ENCODE data around the gene KCNQ1. TPM values are rescaled to one million over a fixed set of nuclear protein-coding genes. Genes with fewer than 3 reads are reported as not detected.

KCNQ1 gene
- total RNA-seq, 1 donor from 2014 or later, result 7.9 TPM

DNA sequence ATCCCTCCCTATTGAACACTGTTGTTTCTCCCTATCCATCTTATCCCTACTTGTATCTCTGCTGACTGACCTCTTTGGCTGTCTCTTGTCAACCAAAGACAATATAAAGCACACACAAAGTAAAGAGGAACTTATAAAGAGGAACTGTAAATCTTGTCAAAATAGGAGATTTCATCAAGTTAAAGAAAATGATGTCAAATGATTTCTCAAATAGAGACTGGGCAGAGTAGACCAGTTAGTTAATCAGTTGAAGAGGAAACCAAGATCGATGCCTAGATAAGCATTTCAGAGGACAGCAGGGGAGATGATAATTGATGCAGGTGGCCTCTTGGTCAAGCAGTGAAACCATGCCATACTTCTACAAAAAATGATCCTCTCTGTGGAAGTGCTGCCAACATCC is 232.3 kb downstream of the KCNQ1 start:
- no peak for DNase-seq (ENCODE audit: low spot score)

DNA sequence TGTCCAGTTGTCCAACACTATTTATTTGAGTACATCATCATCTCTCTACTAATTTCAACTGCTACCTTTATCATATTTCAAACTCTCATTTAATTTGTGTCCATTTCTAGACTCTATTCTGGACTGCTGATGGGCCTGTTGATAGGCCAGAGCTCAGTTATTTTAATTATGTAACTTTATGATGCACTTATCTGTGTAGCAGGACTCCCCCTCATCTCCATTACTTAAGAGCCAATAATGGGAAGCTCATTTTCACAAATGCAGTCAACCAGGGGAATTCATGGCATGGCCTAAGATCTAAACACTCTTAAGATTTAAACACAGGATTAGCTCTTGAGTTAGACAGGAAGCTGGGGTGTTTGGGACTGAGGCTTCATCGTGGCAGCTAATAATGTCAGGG is 233.6 kb downstream of the KCNQ1 start:
- no peak for DNase-seq (ENCODE audit: low spot score)

DNA sequence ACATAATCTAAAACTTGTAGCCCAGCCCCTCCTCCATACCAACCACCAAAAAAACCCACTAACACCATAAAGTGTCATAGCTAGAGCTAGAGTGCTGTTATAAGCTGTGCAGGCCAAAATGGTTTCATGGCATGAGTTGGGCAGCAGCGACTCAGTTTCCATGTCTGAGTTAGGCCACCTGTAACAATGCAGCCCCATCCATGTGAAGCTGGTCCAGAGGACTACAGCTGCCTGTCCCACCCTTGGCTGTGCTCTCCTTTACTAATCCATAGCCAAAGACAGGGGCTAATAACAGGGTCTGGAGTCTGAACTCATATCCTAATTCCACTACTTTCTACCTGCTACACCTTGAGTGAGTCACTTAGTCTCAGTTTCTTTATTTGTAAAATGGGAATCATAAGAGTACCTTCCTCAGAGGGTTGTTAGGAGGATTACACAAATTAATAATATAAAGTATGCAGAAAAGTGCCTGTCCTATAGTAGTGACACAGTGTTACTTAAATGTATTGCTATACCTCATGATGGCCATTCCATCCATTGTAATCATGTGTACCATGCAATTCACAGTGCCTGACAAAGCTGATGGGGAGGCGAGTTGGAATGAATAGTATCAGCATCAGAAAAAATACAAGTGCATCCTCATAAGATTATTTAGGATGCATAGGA is 234.3 kb downstream of the KCNQ1 start:
- no peak for DNase-seq (ENCODE audit: low spot score)

- no peak for DNase-seq (ENCODE audit: low spot score)
These were observed 236.8 kb downstream of the KCNQ1 start for GRCh38 chr11:2681408-2682145.

DNA sequence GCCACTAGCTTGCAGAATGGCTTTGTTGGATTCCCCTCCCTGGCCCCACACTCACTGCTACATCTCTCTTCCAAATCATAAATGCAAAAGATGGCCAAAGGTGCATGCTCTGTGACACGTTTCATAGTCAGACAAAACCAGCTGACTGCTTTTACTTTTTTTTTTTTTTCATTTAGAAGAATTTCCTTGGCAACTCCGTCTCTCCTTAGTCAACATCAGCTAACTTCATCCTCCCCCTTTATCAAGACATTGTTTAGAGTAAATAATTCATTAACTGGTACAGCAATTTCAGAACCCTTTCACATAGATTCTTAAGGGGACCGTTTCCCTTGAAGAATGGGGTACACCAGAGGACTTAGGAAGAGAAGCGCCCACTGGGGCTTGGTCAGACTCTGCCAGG is 239.0 kb downstream of the KCNQ1 start:
- DNase-seq (ENCODE audit: low spot score), result no peak

- no peak for DNase-seq (ENCODE audit: low spot score)
These were observed 239.8 kb downstream of the KCNQ1 start for GRCh38 chr11:2684581-2684980.

DNA sequence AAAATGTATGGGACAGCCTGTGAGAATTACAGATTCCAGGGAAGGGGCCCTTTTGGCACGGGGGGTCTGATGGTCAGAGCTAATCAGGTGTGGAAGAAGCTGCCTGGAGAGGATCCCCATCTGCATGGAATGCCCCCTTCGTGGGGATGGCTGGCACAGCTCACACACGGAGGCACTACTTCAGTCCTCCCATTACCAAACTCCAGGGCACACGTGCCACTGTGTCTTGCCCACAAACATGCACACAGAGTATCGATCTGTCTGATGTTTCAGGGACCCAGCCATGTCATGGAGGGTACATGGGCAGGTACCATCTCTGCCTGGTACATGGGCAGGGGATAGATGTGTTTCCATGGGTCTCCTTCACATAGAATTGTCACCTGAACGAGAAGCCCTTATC is 240.2 kb downstream of the KCNQ1 start:
- DNase-seq (ENCODE audit: low spot score), result no peak

DNA sequence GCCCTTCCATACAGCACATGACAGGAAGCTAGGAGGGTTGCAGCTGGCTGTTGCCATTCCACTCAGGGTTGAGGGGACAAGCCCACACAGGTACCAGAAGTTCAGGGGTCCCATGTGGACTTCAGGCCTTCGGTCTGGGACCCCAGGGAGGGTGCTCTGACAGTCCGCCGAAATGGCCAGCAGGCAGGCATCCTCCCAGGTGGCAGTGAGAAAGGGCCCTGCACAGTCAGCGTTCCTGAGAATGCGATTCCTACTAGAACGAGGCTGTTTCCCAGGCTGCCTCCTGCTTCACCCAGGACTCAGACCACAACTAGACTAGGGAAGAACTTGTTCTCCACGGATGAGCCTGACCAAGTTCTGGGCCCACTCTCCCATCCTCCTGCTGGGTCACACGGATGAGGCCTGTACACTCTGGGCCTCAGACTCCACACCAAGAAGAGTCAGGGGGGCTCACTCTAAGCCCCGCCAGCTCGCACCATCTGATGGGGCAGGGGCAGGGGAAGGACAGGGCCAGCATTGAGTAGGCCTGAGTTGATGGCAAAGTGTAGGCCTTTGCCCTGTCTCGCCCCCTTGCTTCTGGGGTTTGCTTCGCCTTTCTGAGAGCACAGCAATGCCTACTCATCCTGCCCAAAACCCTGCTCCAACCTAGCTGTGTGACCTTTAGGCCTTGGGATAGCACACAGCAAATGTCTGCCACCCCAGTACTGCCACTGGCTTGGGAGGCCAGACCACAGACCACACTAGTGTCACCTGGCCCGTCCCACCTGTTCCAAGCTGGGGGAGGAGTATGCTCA is 241.0 kb downstream of the KCNQ1 start:
- DNase-seq (ENCODE audit: low spot score), result no peak

DNA sequence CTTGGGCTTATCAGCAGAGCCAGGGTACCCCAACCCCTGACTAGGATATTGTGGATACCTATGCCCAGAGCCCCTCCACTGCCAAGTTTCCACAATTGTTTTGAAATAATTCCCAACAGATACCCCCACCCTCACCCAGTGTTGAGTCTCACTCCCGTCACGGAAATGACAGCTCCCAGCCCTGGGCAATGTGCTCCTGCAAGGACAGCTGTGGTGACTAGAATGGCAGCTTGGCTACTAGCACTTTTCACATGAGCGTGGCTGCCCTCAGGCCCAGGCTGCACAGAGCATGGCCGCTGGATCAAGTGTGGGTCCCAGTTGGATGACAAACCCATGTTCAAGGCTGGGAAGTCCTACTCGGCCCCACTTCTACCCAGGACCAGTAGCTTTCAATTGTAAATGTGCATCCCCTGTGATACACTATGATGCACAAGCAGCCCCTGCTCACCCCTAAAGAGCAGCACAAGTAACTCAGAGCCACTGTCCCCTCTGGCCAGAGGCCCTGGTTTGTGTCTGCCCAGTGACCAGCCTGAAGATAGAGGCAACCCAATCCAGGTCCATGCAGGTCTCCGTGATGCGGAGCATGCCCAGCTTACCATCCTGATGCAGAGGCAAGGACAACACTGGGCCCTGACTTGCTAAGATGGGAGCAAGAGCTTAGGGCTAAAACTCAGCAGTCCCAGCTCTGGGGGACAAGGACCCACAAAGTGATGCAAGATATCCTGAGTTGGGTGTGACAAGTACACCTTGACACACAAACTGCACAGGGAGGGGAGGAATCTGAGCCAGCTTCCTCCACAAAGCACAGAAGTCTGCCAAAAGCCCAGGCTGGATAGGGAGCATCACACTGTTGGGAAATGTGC is 241.8 kb downstream of the KCNQ1 start:
- no peak for DNase-seq (ENCODE audit: low spot score)

- DNase-seq (ENCODE audit: low spot score), result no peak
These were observed 242.4 kb downstream of the KCNQ1 start for GRCh38 chr11:2687223-2687530.

- DNase-seq (ENCODE audit: low spot score), result no peak
These were observed 243.0 kb downstream of the KCNQ1 start for GRCh38 chr11:2687782-2688191.

GRCh38 chr11:2688381-2689231 is 243.8 kb downstream of the KCNQ1 start:
- DNase-seq (ENCODE audit: low spot score), result no peak

DNA sequence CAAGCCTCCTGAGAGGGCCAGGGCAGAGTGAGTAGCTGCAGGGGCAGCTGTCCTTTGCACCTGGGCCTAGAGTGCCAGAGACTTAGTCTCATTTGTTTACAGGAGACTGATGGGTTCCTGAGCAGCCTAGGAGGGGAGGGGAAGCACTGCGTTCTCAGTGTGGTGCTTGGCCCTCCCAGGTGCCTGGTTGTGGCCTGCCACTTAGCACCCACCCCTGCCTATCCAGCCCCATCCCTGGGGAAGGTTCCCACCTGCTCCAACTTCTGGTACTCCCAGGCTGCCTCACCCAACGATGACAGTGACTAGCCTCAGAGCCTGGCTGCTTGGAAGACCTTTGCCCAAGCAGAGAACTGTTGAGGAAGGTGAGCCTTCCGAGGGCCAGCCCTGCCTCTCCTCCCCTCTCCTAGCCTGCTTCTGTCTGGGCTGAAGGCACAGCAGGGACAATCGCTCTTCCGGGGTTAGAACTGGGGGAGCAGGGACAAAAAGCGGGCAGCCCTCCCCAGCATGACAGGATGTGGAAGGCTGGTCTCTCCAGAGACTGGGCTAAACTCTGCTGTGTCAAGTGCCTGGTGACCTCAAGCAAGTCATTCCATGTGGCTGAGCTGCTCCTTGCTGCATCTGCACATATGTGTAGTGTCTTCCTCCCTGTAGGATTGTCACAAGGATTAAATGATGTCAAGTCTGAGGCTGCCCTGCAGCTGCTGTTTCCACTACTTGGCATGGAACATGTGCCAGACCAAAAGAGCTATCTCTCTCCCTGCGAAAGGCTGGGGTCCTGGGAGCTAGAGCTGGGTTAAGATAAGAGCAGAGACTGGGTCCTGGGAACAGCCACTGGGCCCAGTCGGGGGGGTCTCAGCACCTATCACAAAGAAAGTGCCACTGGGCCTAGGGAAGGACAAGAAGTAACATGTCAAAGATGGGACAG is 245.1 kb downstream of the KCNQ1 start:
- no peak for DNase-seq (ENCODE audit: low spot score)

DNA sequence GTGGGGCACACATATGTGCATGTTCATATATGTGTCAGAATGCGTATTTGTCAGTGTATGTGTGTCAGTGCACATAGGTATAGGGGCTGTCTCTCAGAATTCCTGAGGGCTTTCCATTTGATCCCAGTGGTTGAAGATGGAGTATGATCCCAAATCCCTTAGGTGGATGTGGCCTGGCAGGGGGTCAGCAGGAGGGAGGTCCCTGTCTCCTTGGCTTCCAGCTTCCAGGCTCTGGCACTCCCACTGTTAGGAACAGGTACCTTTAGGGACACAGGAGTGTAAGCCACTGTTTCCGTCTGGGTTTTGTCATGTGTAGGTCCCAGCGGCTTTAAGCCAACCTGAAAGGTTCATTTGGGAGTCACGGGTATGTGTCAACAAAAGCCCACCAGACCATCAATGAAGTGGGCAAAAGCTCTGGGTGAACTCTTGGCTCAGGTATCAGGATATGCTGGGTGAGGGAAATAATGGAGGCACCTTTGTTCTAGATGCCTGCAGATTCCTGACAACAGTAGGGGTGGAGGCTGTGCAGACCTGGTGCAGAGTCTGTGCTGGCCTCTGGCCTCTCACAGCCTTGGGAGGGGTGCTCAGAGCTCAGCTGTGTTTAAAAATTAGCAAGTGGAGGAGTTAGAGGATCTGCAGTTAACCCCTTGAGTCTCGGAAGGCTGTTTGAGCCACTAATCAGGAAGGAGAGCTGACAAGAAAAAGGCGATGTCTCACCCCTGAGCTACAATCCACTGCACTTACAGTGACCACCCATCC is 246.0 kb downstream of the KCNQ1 start:
- DNase-seq (ENCODE audit: low spot score), result no peak

DNA sequence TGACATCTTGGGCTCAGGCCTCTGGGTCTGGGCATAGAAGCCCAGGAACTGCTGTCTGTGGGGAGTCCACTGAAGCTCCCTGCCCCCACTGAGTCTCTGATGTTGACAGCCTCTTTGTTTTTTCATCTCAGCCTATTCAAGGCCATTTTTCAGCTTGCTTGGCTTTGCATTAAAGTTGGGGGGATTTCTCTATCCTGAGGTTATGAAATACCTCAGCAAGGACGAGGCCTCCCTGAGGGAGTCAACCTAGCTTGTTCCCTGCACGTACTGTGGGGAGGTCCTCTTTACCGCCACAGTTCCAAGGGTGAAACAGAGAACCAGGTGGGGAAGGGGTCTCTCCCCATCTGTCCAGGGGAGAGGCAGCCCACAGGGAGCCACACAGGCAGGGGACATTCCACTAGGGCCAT is 246.6 kb downstream of the KCNQ1 start:
- no peak for DNase-seq (ENCODE audit: low spot score)

DNA sequence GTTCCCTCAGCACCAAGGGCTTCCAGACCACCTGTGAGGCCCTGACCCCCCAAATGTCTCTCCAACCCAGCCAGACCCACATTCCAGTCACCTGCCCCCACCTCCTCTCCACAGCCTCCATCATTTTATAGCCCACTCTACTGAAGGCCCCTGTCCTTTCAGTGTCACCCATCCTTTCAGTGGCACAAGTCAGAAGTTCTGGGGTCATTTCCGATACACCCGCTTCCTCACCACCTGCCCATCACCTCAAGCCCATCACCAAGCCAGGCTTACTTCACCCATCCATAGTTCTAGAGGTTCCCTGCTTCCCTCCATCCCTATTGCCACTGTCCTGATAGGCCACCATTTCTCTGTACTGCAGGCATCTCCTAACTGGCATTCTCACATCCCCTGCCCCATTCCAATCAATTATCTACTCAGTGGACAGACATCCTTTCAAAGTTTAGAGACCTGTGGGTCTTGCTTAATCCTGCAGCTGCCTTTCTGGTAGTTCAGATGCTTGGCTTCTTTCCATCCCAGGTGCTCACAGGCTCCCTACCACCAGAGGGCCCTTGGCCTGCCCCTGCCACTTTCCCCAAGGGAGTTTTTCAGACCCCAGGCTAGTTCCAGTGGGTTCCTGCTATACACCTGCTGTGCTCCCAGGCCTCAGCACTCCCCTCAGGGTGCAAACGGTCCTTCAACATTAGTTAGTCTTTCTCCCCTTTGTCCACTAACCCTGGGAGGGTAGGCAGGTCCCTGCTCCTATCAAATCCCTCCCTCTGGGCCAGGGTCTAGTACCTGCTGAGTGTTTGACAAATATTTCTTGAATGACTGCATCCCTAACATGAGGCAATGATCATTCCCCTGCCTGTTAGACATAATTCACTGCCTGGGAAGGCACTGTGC is 247.4 kb downstream of the KCNQ1 start:
- DNase-seq (ENCODE audit: low spot score), result no peak

- no peak for DNase-seq (ENCODE audit: low spot score)
These were observed 248.8 kb downstream of the KCNQ1 start for GRCh38 chr11:2693271-2694261.

Measured in umbilical cord (tissue), 2 donors.